Esophagus squamous epithelium (tissue), 4 donors: ENCODE data around the gene CSN1S1.
A peak's percentile ranks its signal among the peaks of the same experiment; 100 is the strongest.

Source experiments
- POLR2A ChIP-seq, 4 donors: fragments of 450-650 bp; IDR thresholded peaks; one replicate each; pipeline ENCODE4 v1.6.1; 2017; ENCODE audit warnings: antibody characterized with exemption in 4 of 4, mild to moderate bottlenecking in 4 of 4, moderate library complexity in 3 of 4
- TF ChIP-seq, protein P1 (sequence below), 6 experiments: fragments of 450-650 bp in 4 of 6; fragments of 200-600 bp in 2 of 6; sonication (generic) in 2 of 6; IDR thresholded peaks; one replicate each; pipeline ENCODE4 v1.5.1; 2016 to 2019; ENCODE audit warnings: antibody characterized with exemption in 6 of 6, mild to moderate bottlenecking in 4 of 6, moderate library complexity in 4 of 6

DNA sequence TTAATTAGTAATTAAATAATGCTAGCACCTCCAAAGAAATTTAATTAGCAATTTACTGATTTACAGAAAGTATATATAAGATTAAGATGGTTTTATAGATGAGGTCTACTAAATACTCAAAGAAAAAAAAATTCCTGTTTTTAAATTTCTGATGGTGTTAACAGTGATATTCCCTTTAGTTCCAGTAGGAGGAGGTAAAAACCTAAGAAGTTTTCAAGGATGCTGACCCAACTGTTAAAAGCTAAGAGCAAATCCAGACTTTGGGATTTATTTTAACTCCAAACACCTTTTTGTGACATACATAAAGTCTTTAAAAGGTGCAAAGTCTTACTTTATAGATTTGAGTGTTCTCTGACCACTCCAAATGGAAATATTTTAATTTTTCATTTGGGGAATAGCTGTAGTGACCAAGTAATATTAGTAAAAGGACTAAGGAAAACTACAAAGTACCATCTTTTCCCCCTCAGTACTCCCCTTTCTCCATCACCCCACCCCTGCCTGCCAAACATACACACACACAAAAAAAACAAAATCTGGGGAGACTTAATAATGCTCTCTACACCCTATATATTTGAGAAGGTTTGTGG is 34.2 kb upstream of the CSN1S1 start:
- TF ChIP-seq, protein P1, sequence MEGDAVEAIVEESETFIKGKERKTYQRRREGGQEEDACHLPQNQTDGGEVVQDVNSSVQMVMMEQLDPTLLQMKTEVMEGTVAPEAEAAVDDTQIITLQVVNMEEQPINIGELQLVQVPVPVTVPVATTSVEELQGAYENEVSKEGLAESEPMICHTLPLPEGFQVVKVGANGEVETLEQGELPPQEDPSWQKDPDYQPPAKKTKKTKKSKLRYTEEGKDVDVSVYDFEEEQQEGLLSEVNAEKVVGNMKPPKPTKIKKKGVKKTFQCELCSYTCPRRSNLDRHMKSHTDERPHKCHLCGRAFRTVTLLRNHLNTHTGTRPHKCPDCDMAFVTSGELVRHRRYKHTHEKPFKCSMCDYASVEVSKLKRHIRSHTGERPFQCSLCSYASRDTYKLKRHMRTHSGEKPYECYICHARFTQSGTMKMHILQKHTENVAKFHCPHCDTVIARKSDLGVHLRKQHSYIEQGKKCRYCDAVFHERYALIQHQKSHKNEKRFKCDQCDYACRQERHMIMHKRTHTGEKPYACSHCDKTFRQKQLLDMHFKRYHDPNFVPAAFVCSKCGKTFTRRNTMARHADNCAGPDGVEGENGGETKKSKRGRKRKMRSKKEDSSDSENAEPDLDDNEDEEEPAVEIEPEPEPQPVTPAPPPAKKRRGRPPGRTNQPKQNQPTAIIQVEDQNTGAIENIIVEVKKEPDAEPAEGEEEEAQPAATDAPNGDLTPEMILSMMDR (IDR thresholded peaks at IDR 0.05) = peak in 4 of 6 experiments; percentile 16 to 53 (median 24)
- TF ChIP-seq POLR2A (IDR thresholded peaks at IDR 0.05) = no peak
